H1 (cell line): ENCODE measurements around the gene CLCN5. TPM values are rescaled to one million over a fixed set of nuclear protein-coding genes. Genes with fewer than 3 reads are reported as not detected.

ENCODE experiments used
- CTCF ChIA-PET: fragments of 300-600 bp; sonication (Branson Sonifier 250); formaldehyde crosslinking; loops from one replicate; lab custom pipeline; 2021; ENCODE audit not compliant: partially characterized antibody; lab: Charles Lee
- POLR2A ChIA-PET: fragments of 300-600 bp; sonication (Branson Sonifier 250); formaldehyde crosslinking; loops from one replicate; lab custom pipeline; 2021; ENCODE audit warnings: inconsistent platforms; ENCODE audit not compliant: partially characterized antibody; lab: Charles Lee
- DNase-seq, 2 experiments: peaks; one replicate each; pipeline versions ENCODE4 v3.0.0 to v3.0.0-alpha.2; 2010 to 2022; ENCODE audit warnings: low spot score in 2 of 2, low read depth in 1 of 2, mixed read lengths in 1 of 2
- FAIRE-seq: peaks from 2 replicates; lab custom pipeline; 2011; peaks lifted over from hg19 to GRCh38; lab: Jason Lieb, UNC
- H2AFZ ChIP-seq: 2 replicates; pipeline ENCODE4 v1.8.1; 2012; ENCODE audit warnings: low read length, inconsistent platforms
- H2AK5ac ChIP-seq: 2 replicates; pipeline ENCODE4 v1.6.1; 2013; ENCODE audit warnings: low read depth, low read length
- H2BK120ac ChIP-seq: replicated peaks from 2 replicates; pipeline ENCODE3; 2013; ENCODE audit warnings: low read depth, low read length, inconsistent platforms
- H2BK12ac ChIP-seq: 2 replicates; pipeline ENCODE4 v1.6.1; 2013; ENCODE audit warnings: low read depth, low read length
- H2BK15ac ChIP-seq: 2 replicates; pipeline ENCODE4 v1.6.1; 2013; ENCODE audit warnings: low read length
- H2BK20ac ChIP-seq: 2 replicates; pipeline ENCODE4 v1.6.1; 2013; ENCODE audit warnings: low read length
- H2BK5ac ChIP-seq: 2 replicates; pipeline ENCODE4 v1.6.1; 2013; ENCODE audit warnings: low read depth, low read length
- H3K14ac ChIP-seq: 2 replicates; pipeline ENCODE4 v1.6.1; 2013; ENCODE audit warnings: inconsistent platforms; ENCODE audit not compliant: insufficient read length
- H3K18ac ChIP-seq: 2 replicates; pipeline ENCODE4 v1.6.1; 2013; ENCODE audit warnings: low read length; ENCODE audit errors: extremely low read depth
- H3K23ac ChIP-seq: 2 replicates; pipeline ENCODE4 v1.6.1; 2013; ENCODE audit warnings: inconsistent platforms; ENCODE audit not compliant: insufficient read length
- H3K23me2 ChIP-seq: 2 replicates; pipeline ENCODE4 v1.6.1; 2013; ENCODE audit warnings: low read depth, low read length
- H3K27ac ChIP-seq: 2 replicates; pipeline ENCODE4 v1.6.1; 2011; ENCODE audit warnings: low read depth, low read length, inconsistent platforms
- H3K27me3 ChIP-seq, 4 experiments: replicated peaks in 1 of 4; 1 replicate in 1 of 4; 2 replicates in 3 of 4; pipeline versions ENCODE4 v1.6.1 to v1.8.1; 2011 to 2013; ENCODE audit warnings: low read length in 3 of 4, mild to moderate bottlenecking in 3 of 4, inconsistent platforms in 2 of 4, mixed read lengths in 2 of 4, moderate library complexity in 1 of 4; ENCODE audit not compliant: control insufficient read depth in 3 of 4, insufficient read depth in 3 of 4; ENCODE audit errors: extremely low read depth in 1 of 4
- H3K36me3 ChIP-seq, 4 experiments: 2 replicates each; pipeline versions ENCODE4 v1.6.1 to v1.8.1; 2011 to 2013; ENCODE audit warnings: mild to moderate bottlenecking in 4 of 4, low read length in 3 of 4, moderate library complexity in 2 of 4, control low read depth in 1 of 4, inconsistent platforms in 1 of 4; ENCODE audit not compliant: insufficient read depth in 4 of 4, control insufficient read depth in 2 of 4
- H3K4ac ChIP-seq: replicated peaks from 2 replicates; pipeline ENCODE3; 2013; ENCODE audit warnings: low read length, low read depth, mixed read lengths, inconsistent platforms; ENCODE audit not compliant: insufficient read length
- H3K4me1 ChIP-seq, 4 experiments: replicated peaks in 1 of 4; 1 replicate in 1 of 4; 2 replicates in 3 of 4; pipeline versions ENCODE4 v1.6.1 to v1.8.1; 2011 to 2013; ENCODE audit warnings: low read length in 3 of 4, inconsistent platforms in 2 of 4, mixed read lengths in 1 of 4; ENCODE audit not compliant: insufficient read depth in 4 of 4, control insufficient read depth in 3 of 4
- H3K4me2 ChIP-seq, 2 experiments: 2 replicates each; pipeline versions ENCODE4 v1.6.1 to v1.8.1; 2011 to 2013; ENCODE audit warnings: low read depth in 2 of 2, low read length in 2 of 2, control low read depth in 1 of 2, inconsistent platforms in 1 of 2, mild to moderate bottlenecking in 1 of 2; ENCODE audit not compliant: insufficient read depth in 1 of 2
- H3K4me3 ChIP-seq, 4 experiments: fragments of 200-600, 300-600 bp in 1 of 4; sonication (generic), shearing (Covaris generic), sonication (Bioruptor Twin) in 1 of 4; 2 replicates each; pipeline versions ENCODE4 v1.5.1 to v1.8.1; 2011 to 2016; ENCODE audit warnings: low read length in 4 of 4, low read depth in 3 of 4, control low read depth in 2 of 4, inconsistent platforms in 2 of 4, mild to moderate bottlenecking in 2 of 4, mixed read lengths in 1 of 4, moderate library complexity in 1 of 4; ENCODE audit not compliant: insufficient read depth in 2 of 4; ENCODE audit errors: extremely low read depth in 1 of 4
- H3K56ac ChIP-seq: replicated peaks from 2 replicates; pipeline ENCODE3; 2013; ENCODE audit warnings: low read depth, mild to moderate bottlenecking, mixed read lengths, low read length, inconsistent platforms; ENCODE audit not compliant: insufficient read length
- H3K79me1 ChIP-seq: 2 replicates; pipeline ENCODE4 v1.6.1; 2013; ENCODE audit warnings: low read depth, low read length, control low read depth
- H3K79me2 ChIP-seq, 2 experiments: 2 replicates each; pipeline versions ENCODE4 v1.6.1 to v1.8.1; 2012 to 2013; ENCODE audit warnings: low read length in 2 of 2, mild to moderate bottlenecking in 2 of 2, inconsistent platforms in 1 of 2; ENCODE audit not compliant: insufficient read depth in 2 of 2, control insufficient read depth in 1 of 2
- H3K9ac ChIP-seq, 4 experiments: replicated peaks in 1 of 4; 1 replicate in 1 of 4; 2 replicates in 3 of 4; pipeline versions ENCODE4 v1.6.1 to v1.8.1; 2011 to 2013; ENCODE audit warnings: low read depth in 3 of 4, low read length in 3 of 4, control low read depth in 2 of 4, mild to moderate bottlenecking in 2 of 4, moderate library complexity in 2 of 4, inconsistent platforms in 1 of 4; ENCODE audit errors: extremely low read depth in 1 of 4
- H3K9me3 ChIP-seq, 2 experiments: 2 replicates each; pipeline versions ENCODE4 v1.6.1 to v1.8.1; 2012 to 2013; ENCODE audit warnings: mild to moderate bottlenecking in 2 of 2, moderate library complexity in 2 of 2, control low read depth in 1 of 2, inconsistent platforms in 1 of 2, low read depth in 1 of 2, low read length in 1 of 2, mixed read lengths in 1 of 2; ENCODE audit not compliant: insufficient read depth in 2 of 2
- H4K20me1 ChIP-seq, 2 experiments: replicated peaks in 1 of 2; 2 replicates each; pipeline versions ENCODE3 to v1.8.1; 2011 to 2013; ENCODE audit warnings: inconsistent platforms in 2 of 2, low read length in 2 of 2, mild to moderate bottlenecking in 1 of 2; ENCODE audit not compliant: insufficient read depth in 2 of 2, control insufficient read depth in 1 of 2
- H4K5ac ChIP-seq: 2 replicates; pipeline ENCODE4 v1.6.1; 2013; ENCODE audit warnings: low read length, low read depth, mixed read lengths, inconsistent platforms; ENCODE audit not compliant: insufficient read length
- H4K8ac ChIP-seq: 2 replicates; pipeline ENCODE4 v1.8.0; 2013; ENCODE audit warnings: mild to moderate bottlenecking, moderate library complexity, low read length, inconsistent platforms; ENCODE audit not compliant: insufficient read depth; ENCODE audit errors: extremely low read depth
- H4K91ac ChIP-seq: replicated peaks from 2 replicates; pipeline ENCODE3; 2013; ENCODE audit warnings: low read length, mixed read lengths, inconsistent platforms; ENCODE audit not compliant: insufficient read length
- ATF2 ChIP-seq: IDR thresholded peaks from 2 replicates; pipeline ENCODE4 v1.6.1; 2012; ENCODE audit warnings: low read length, inconsistent platforms
- ATF3 ChIP-seq: IDR thresholded peaks from 2 replicates; pipeline ENCODE4 v1.6.1; 2011; ENCODE audit warnings: low read depth, mild to moderate bottlenecking, low read length; ENCODE audit not compliant: insufficient read depth
- JUND ChIP-seq: IDR thresholded peaks from 2 replicates; pipeline ENCODE4 v1.6.1; 2011; ENCODE audit warnings: mild to moderate bottlenecking, improper control_type of control experiment, low read length
- KDM5A ChIP-seq: fragments of 200-600 bp; IDR thresholded peaks from 2 replicates; pipeline ENCODE4 v1.7.1; 2012; ENCODE audit warnings: mild to moderate bottlenecking, low read length, inconsistent platforms, mixed read lengths
- POLR2AphosphoS5 ChIP-seq: IDR thresholded peaks from 2 replicates; pipeline ENCODE4 v1.6.1; 2011; ENCODE audit warnings: low read depth, low read length
- POU5F1 ChIP-seq: IDR thresholded peaks from 2 replicates; pipeline ENCODE4 v1.6.1; 2011; ENCODE audit warnings: low read depth, mild to moderate bottlenecking, low read length, moderate library complexity
- RBBP5 ChIP-seq: IDR thresholded peaks from 2 replicates; pipeline ENCODE4 v1.7.1; 2012; ENCODE audit warnings: low read depth, mild to moderate bottlenecking, inconsistent platforms, low read length, moderate library complexity, borderline replicate concordance
- SIN3A ChIP-seq, 2 experiments: IDR thresholded peaks in 1 of 2; conservative IDR thresholded peaks in 1 of 2; 2 replicates each; pipeline ENCODE4 v1.6.1; 2011 to 2012; ENCODE audit warnings: low read length in 2 of 2, improper control_type of control experiment in 1 of 2, low read depth in 1 of 2, mild to moderate bottlenecking in 1 of 2
- WGBS, 2 experiments: shearing (Covaris generic) in 1 of 2; methylation state at CpG; one replicate each; pipeline versions ENCODE4 v1.1.6 to v1.1.7; 2013 to 2015; ENCODE audit warnings: low lambda C conversion rate in 2 of 2, mixed read lengths in 2 of 2, inconsistent platforms in 1 of 2, low coverage in 1 of 2, missing lambda C conversion rate in 1 of 2; ENCODE audit not compliant: insufficient replicate concordance in 2 of 2, insufficient coverage in 1 of 2, insufficient read length in 1 of 2; ENCODE audit errors: extremely low coverage in 1 of 2, missing lambda C conversion rate in 1 of 2; 5-methylcytosine and 5-hydroxymethylcytosine counted together
- polyA plus RNA-seq, 7 experiments: library from polyadenylated mRNA; depleted of rRNA in 3 of 7; stranded (reverse) in 5 of 7; unstranded in 2 of 7; fragments of >200 nt in 5 of 7; fragments of 200-250 nt in 2 of 7; gene quantifications; 1 replicate in 5 of 7; 2 replicates in 1 of 7; 4 replicates in 1 of 7; pipeline versions ENCODE4 v1.2.1 to v1.2.3, GENCODE V29; 2011 to 2013; ENCODE audit warnings: missing spikeins in 2 of 7, mixed read lengths in 2 of 7
- total RNA-seq: library from RNA; stranded (reverse); fragmentation: NEBNext Ultra II Directional; extraction: Animal tissue kit (Norgen Biotek cat#: 25700); gene quantifications from 2 replicates; pipeline ENCODE4 v1.2.1, GENCODE V29; 2021

CLCN5 gene
- total and polyA plus RNA-seq, 2 of the 8 experiments (the other 6 are each of a cell fraction or from before 2014, with no cell fraction given): 4.2 to 9.7 TPM

DNA sequence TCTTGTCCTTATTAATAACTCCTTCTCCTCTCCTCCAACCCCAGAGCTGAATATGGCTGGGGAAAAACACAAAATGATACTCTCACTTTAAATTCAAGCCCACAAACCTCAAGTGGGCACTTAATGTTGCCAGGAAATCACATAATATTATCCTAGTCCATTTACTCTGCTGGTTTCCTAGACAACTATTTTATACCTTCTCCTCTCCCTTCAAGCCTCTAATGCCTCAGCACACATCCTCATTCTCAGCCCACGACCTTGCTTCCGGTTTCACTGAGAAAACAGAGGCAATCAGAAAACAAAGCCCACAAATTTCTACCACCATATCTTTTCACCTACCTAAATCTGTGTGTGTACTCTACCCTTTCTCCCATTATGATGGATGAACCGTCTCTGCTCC, 12.1 kb upstream of the CLCN5 start:
- ChIA-PET CTCF (interaction anchor here (0.6 to 2.0 kb wide), 2 partner anchors 27 to 122 kb away, joined by 3 to 7 read pairs; no protein-coding TSS in a partner anchor), POLR2A (no interaction called here)
- no peak overlapping the region for H3K4me3 ChIP-seq
- no peak overlapping the region for H4K8ac ChIP-seq
- H3K4me1 ChIP-seq: no peaks in the 10 kb centered on the region
- H4K20me1 ChIP-seq: no peaks in the 10 kb centered on the region
- no peak overlapping the region for H4K5ac ChIP-seq
- no peaks in the 10 kb centered on the region for H3K79me2 ChIP-seq
- H3K79me1 ChIP-seq: no peaks in the 10 kb centered on the region
- H3K18ac ChIP-seq: no peak overlapping the region
- H3K36me3 ChIP-seq: no peaks in the 10 kb centered on the region
- 65% methylated on average over 3 of the region's 3 CpGs; no CpG with 5 or more reads in 1 of the 2 experiments for WGBS, 2 experiments
- H2AFZ ChIP-seq: no peak overlapping the region
- no peaks in the 10 kb centered on the region for H3K9me3 ChIP-seq
- H3K27me3 ChIP-seq: no peaks in the 10 kb centered on the region
- H2BK15ac ChIP-seq: no peak overlapping the region
- H3K14ac ChIP-seq: no peak overlapping the region
- no peak overlapping the region for H2BK5ac ChIP-seq
- H2BK12ac ChIP-seq: no peak overlapping the region
- H2BK20ac ChIP-seq: no peak overlapping the region
- FAIRE-seq: no peak
- no peak overlapping the region for H3K56ac ChIP-seq
- no peak for DNase-seq
- no peak overlapping the region for H2AK5ac ChIP-seq
- H3K4me2 ChIP-seq: no peak overlapping the region
- no peak overlapping the region for H3K23ac ChIP-seq
- H3K4ac ChIP-seq: no peak overlapping the region
- no peak overlapping the region for H3K27ac ChIP-seq
- H4K91ac ChIP-seq: no peak overlapping the region
- H3K9ac ChIP-seq: no peak overlapping the region
- H2BK120ac ChIP-seq: no peak overlapping the region
- no peaks in the 10 kb centered on the region for H3K23me2 ChIP-seq
- no peak for TF ChIP-seq POLR2AphosphoS5
- no peak for TF ChIP-seq ATF2
- no peak for TF ChIP-seq ATF3
- no peak for TF ChIP-seq KDM5A
- TF ChIP-seq POU5F1: no peak
- TF ChIP-seq JUND: no peak
- TF ChIP-seq SIN3A (conservative IDR thresholded peaks at IDR 0.05 in 1 of 2, IDR thresholded peaks at IDR 0.05 in 1 of 2; ENCODE audit: low read depth in 1 of 2, low read length in 2 of 2): no peak
- TF ChIP-seq RBBP5: no peak
